Activated B cell treated with CpG ODN at 0.5 μM for 24 hours (primary cell): Measurements from ENCODE around the gene PLCB2. TPM values are rescaled to one million over a fixed set of nuclear protein-coding genes. Genes with fewer than 3 reads are reported as not detected.

Experiments
- ATAC-seq: fragments of 200-7000 bp; cut with Tn5 transposase; one replicate; pipeline ENCODE4 v1.10.0; 2021; ENCODE audit warnings: low read depth, mild to moderate bottlenecking, moderate library complexity
- CTCF ChIA-PET: fragments of 350-600 bp; sonication (Branson Sonifier 250); formaldehyde crosslinking; loops from one replicate; lab custom pipeline; 2021; ENCODE audit warnings: antibody characterized with exemption; lab: Charles Lee
- POLR2A ChIA-PET: fragments of 350-600 bp; sonication (Branson Sonifier 250); formaldehyde crosslinking; loops from one replicate; lab custom pipeline; 2021; ENCODE audit warnings: antibody characterized with exemption; lab: Charles Lee
- DNase-seq: peaks from one replicate; pipeline ENCODE4 v3.0.0; 2022
- H3K27ac Mint-ChIP-seq: one replicate; pipeline ENCODE4 v1.8.0; 2020; ENCODE audit warnings: mixed read lengths
- H3K27me3 Mint-ChIP-seq: one replicate; pipeline ENCODE4 v1.8.0; 2021; ENCODE audit warnings: mixed read lengths
- H3K36me3 Mint-ChIP-seq: one replicate; pipeline ENCODE4 v1.8.0; 2021; ENCODE audit warnings: low read depth, mixed read lengths
- H3K4me1 Mint-ChIP-seq: one replicate; pipeline ENCODE4 v1.8.0; 2021; ENCODE audit warnings: mixed read lengths
- H3K4me3 Mint-ChIP-seq: one replicate; pipeline ENCODE4 v1.8.0; 2020; ENCODE audit warnings: mild to moderate bottlenecking, mixed read lengths
- H3K9me3 Mint-ChIP-seq: one replicate; pipeline ENCODE4 v1.8.0; 2020; ENCODE audit warnings: mixed read lengths
- CTCF ChIP-seq: fragments of 200-600 bp; IDR thresholded peaks from one replicate; pipeline ENCODE4 v1.8.0; 2022; ENCODE audit warnings: antibody characterized with exemption, mild to moderate bottlenecking
- intact Hi-C: fragments of 100-400 bp; cut with micrococcal nuclease; formaldehyde crosslinking; loops from one replicate; pipeline ENCODE4 v1.15.1; 2024
- total RNA-seq: library from RNA; stranded (reverse); gene quantifications from 2 replicates; pipeline ENCODE4 v1.2.3, GENCODE V29; 2022

The PLCB2 gene
- total RNA-seq, 1 donor from 2014 or later, result 126 TPM

- CTCF ChIA-PET, result interaction anchor here (8.6 kb wide), 1 partner anchor 51 kb away, joined by 36 read pairs; no protein-coding TSS in a partner anchor
- H3K36me3 Mint-ChIP-seq, result no peaks in the 10 kb centered on the region
- DNase-seq, result no peak
- H3K27me3 Mint-ChIP-seq, result no peaks in the 10 kb centered on the region
- H3K9me3 Mint-ChIP-seq, result no peaks in the 10 kb centered on the region
- no peak overlapping the region for H3K4me3 Mint-ChIP-seq
- H3K4me1 Mint-ChIP-seq, result peaks cover 19% of the 10 kb centered on the region
- POLR2A ChIA-PET, result no interaction called here
- no peak for TF ChIP-seq CTCF
- ATAC-seq, result no peak
- intact Hi-C loops, result no loop called here
- no peak overlapping the region for H3K27ac Mint-ChIP-seq
These were observed 23.3 kb upstream of the PLCB2 start for GRCh38 chr15:40331026-40331425.

- ATAC-seq (no peak), DNase-seq (no peak)
- TF ChIP-seq CTCF, result no peak
- H3K36me3 Mint-ChIP-seq, result no peaks in the 10 kb centered on the region
- peaks cover 26% of the 10 kb centered on the region for H3K4me1 Mint-ChIP-seq
- POLR2A ChIA-PET, result no interaction called here
- no peaks in the 10 kb centered on the region for H3K9me3 Mint-ChIP-seq
- CTCF ChIA-PET, result interaction anchor here (8.6 kb wide), 1 partner anchor 51 kb away, joined by 36 read pairs; no protein-coding TSS in a partner anchor
- no peak overlapping the region for H3K4me3 Mint-ChIP-seq
- no peak overlapping the region for H3K27ac Mint-ChIP-seq
- no peaks in the 10 kb centered on the region for H3K27me3 Mint-ChIP-seq
- intact Hi-C loops, result no loop called here
These were observed 22.7 kb upstream of the PLCB2 start for GRCh38 chr15:40330368-40330836.

GRCh38 chr15:40329804-40330203 lies 22.1 kb upstream of the PLCB2 start:
- CTCF ChIA-PET, result interaction anchor here (5.7 to 8.6 kb wide), 2 partner anchors 8 to 50 kb away, joined by 36 to 61 read pairs; no protein-coding TSS in a partner anchor
- Mint-ChIP-seq H3K9me3 (no peaks in the 10 kb centered on the region), H3K4me1 (peaks cover 29% of the 10 kb centered on the region), H3K27ac (no peak overlapping the region), H3K27me3 (no peaks in the 10 kb centered on the region), H3K4me3 (no peak overlapping the region), H3K36me3 (no peaks in the 10 kb centered on the region)
- ATAC-seq, result no peak
- POLR2A ChIA-PET, result no interaction called here
- no peak for TF ChIP-seq CTCF
- no peak for DNase-seq
- intact Hi-C loops, result no loop called here

GRCh38 chr15:40328751-40329150 lies 21.0 kb upstream of the PLCB2 start:
- intact Hi-C loops, result no loop called here
- ATAC-seq (no peak), DNase-seq (no peak)
- Mint-ChIP-seq H3K4me1 (peaks cover 22% of the 10 kb centered on the region), H3K9me3 (no peaks in the 10 kb centered on the region), H3K4me3 (no peak overlapping the region), H3K27me3 (no peaks in the 10 kb centered on the region), H3K27ac (no peak overlapping the region), H3K36me3 (no peaks in the 10 kb centered on the region)
- ChIA-PET CTCF (interaction anchor here (1.5 to 8.6 kb wide), 4 partner anchors 9 to 54 kb away, joined by 4 to 61 read pairs (median 29); partner anchors contain the start of gene PLCB2), POLR2A (interaction anchor here (0.6 to 1.0 kb wide), 4 partner anchors 8 to 38 kb away, joined by 3 read pairs; partner anchors contain the start of gene PLCB2)
- no peak for TF ChIP-seq CTCF

- no peak for DNase-seq
- intact Hi-C loops, result no loop called here
- ChIA-PET CTCF (interaction anchor here (1.0 to 8.6 kb wide), 6 partner anchors 10 to 111 kb away, joined by 3 to 61 read pairs (median 13); partner anchors contain the start of gene PLCB2), POLR2A (interaction anchor here (0.7 to 1.0 kb wide), 2 partner anchors 15 to 37 kb away, joined by 3 read pairs; no protein-coding TSS in a partner anchor)
- Mint-ChIP-seq H3K9me3 (no peaks in the 10 kb centered on the region), H3K4me3 (no peak overlapping the region), H3K27ac (no peak overlapping the region), H3K4me1 (peaks cover 20% of the 10 kb centered on the region), H3K36me3 (no peaks in the 10 kb centered on the region), H3K27me3 (no peaks in the 10 kb centered on the region)
- ATAC-seq, result no peak
- no peak for TF ChIP-seq CTCF
These were observed 20.4 kb upstream of the PLCB2 start for GRCh38 chr15:40328176-40328575.
